Measurements from ENCODE around the gene FBXO42. TPM values are rescaled to one million over a fixed set of nuclear protein-coding genes. Genes with fewer than 3 reads are reported as not detected.
A peak's percentile ranks its signal among the peaks of the same experiment; 100 is the strongest.

Gene FBXO42
- total RNA-seq, result 24.3 and 24.6 TPM in 2 replicates
- long read RNA-seq, full-length matches to known transcripts, result 23 of 42 reads
- long read RNA-seq, partial matches to known transcripts, result 5 of 42 reads
- long read RNA-seq, other reads (novel, unspliced or antisense), result 14 of 42 reads

GRCh38 chr1:16351994-16352841, at the start of gene FBXO42:
Gene FBXO42, minus strand, starts transcription at chr1:16352480. Its CDS starts 37,062 bp downstream, at chr1:16315418.
- Mint-ChIP-seq H3K27me3 (ENCODE audit: low read depth) (no peaks in the 10 kb centered on the region), H3K9me3 (no peaks in the 10 kb centered on the region), H3K4me3 (peak within 1 kb of the TSS; percentile 98), H3K27ac (ENCODE audit: unreplicated experiment) (peak within 1 kb of the TSS; percentile 93), H3K36me3 (ENCODE audit: low read depth) (no peaks in the 10 kb centered on the region), H3K4me1 (peaks cover 29% of the 10 kb centered on the region)
- peak; percentile 90 for DNase-seq (ENCODE audit: low read depth, low spot score)
- peak; percentile 58 for TF ChIP-seq CTCF (conservative IDR thresholded peaks at IDR 0.05)

DNA sequence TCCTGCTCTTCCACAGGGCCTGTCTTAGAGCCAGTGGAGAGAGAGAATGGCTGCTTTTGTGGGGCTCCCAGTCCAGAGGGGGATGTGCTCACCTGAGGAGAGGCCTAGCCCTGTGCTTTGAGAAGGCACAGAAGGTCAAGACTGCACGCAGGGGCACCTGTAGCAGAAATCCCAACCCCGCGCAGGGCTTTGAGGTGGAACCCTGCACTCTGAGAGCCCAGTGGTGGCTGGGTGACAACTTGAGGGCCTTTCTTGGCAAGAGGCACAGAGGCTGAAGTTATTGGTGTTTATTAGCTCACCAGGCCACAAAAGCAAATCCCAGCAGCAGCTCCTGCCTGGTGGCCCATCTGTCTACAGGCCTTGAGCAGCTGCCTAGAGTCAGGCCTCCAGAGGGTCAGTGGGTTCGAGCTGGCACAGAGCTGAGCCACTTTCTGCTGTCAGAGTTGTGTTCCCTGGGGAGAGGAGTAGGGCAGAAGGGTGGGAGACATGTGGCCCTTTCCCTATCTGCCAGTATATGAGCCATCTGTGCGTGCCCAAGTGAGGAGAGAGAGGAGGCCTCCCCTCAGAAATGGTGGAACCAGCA, 46.2 kb upstream of the FBXO42 start:
- no peaks in the 10 kb centered on the region for H3K36me3 Mint-ChIP-seq (ENCODE audit: low read depth)
- H3K4me3 Mint-ChIP-seq, result no peak overlapping the region
- H3K27ac Mint-ChIP-seq (ENCODE audit: unreplicated experiment), result no peak overlapping the region
- no peaks in the 10 kb centered on the region for H3K27me3 Mint-ChIP-seq (ENCODE audit: low read depth)
- no peaks in the 10 kb centered on the region for H3K9me3 Mint-ChIP-seq
- TF ChIP-seq CTCF (conservative IDR thresholded peaks at IDR 0.05), result no peak
- no peaks in the 10 kb centered on the region for H3K4me1 Mint-ChIP-seq
- no peak for DNase-seq (ENCODE audit: low read depth, low spot score)

DNA sequence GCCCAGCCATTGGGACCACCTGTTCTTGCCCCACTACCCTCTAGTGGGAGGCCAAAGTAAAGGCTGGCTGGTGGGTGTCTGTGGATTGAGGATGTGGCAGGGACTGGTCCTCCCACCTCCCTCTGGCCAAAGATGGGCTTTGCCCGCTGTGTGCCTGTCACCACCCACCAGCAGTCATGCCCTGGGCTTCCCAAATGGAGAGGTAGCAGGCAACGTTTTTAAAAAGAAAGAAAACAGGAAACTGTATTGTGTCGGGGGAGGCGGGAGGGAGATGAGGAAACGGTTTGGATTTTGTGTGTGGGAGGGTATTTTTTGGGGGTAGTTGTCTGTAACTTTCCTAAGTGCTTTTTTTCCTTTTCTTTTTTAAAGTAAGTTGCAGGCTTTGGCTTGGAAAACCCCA, 44.8 kb upstream of the FBXO42 start:
- DNase-seq (ENCODE audit: low read depth, low spot score), result no peak
- Mint-ChIP-seq H3K4me3 (no peak overlapping the region), H3K9me3 (no peaks in the 10 kb centered on the region), H3K4me1 (peaks cover 10% of the 10 kb centered on the region), H3K27ac (ENCODE audit: unreplicated experiment) (no peak overlapping the region), H3K27me3 (ENCODE audit: low read depth) (no peaks in the 10 kb centered on the region), H3K36me3 (ENCODE audit: low read depth) (no peaks in the 10 kb centered on the region)
- no peak for TF ChIP-seq CTCF (conservative IDR thresholded peaks at IDR 0.05)

GRCh38 chr1:16396591-16396990, 44.3 kb upstream of the FBXO42 start:
- no peak overlapping the region for H3K4me3 Mint-ChIP-seq
- TF ChIP-seq CTCF (conservative IDR thresholded peaks at IDR 0.05), result no peak
- no peaks in the 10 kb centered on the region for H3K27me3 Mint-ChIP-seq (ENCODE audit: low read depth)
- H3K36me3 Mint-ChIP-seq (ENCODE audit: low read depth), result no peaks in the 10 kb centered on the region
- no peak for DNase-seq (ENCODE audit: low read depth, low spot score)
- peaks cover 15% of the 10 kb centered on the region for H3K4me1 Mint-ChIP-seq
- H3K9me3 Mint-ChIP-seq, result no peaks in the 10 kb centered on the region
- H3K27ac Mint-ChIP-seq (ENCODE audit: unreplicated experiment), result peak overlapping the region; percentile 71

DNA sequence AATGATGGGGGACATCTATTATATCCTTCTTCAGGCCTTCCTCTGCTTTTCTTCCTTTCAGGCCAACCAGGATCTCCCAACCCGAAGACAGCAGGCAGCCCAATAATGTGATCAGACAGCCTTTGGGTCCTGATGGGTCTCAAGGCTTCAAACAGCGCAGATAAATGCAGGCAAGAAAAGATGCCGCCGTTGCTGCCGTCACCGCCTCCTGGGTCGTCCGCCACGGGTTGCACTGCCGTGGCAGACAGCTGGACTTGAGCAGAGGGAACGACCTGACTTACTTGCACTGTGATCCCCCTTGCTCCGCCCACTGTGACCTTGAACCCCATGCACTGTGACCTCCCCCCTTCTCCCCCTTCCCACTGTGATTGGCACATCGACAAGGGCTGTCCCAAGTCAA, 42.7 kb upstream of the FBXO42 start:
- TF ChIP-seq CTCF (conservative IDR thresholded peaks at IDR 0.05), result no peak
- H3K4me1 Mint-ChIP-seq, result peaks cover 32% of the 10 kb centered on the region
- no peak overlapping the region for H3K27ac Mint-ChIP-seq (ENCODE audit: unreplicated experiment)
- no peak for DNase-seq (ENCODE audit: low read depth, low spot score)
- H3K36me3 Mint-ChIP-seq (ENCODE audit: low read depth), result no peaks in the 10 kb centered on the region
- no peak overlapping the region for H3K4me3 Mint-ChIP-seq
- H3K9me3 Mint-ChIP-seq, result no peaks in the 10 kb centered on the region
- H3K27me3 Mint-ChIP-seq (ENCODE audit: low read depth), result no peaks in the 10 kb centered on the region

Data from neural crest cell (in vitro differentiated cells).